Fibroblast of villous mesenchyme (primary cell): ENCODE data around the gene CMKLR1. TPM values are rescaled to one million over a fixed set of nuclear protein-coding genes. Genes with fewer than 3 reads are reported as not detected.

Experiments
- DNase-seq: peaks from one replicate; pipeline ENCODE4 v3.0.0-alpha.2; 2010; ENCODE audit warnings: low read depth
- H3K4me3 ChIP-seq: 2 replicates; pipeline ENCODE4 v1.5.1; 2011; ENCODE audit warnings: low read depth, mild to moderate bottlenecking, low read length
- CTCF ChIP-seq: IDR thresholded peaks from 2 replicates; pipeline ENCODE4 v1.5.1; 2012; ENCODE audit warnings: low read depth, mild to moderate bottlenecking, low read length; ENCODE audit not compliant: insufficient read depth
- total RNA-seq: library from RNA; depleted of rRNA; stranded (reverse); fragments of >200 nt; gene quantifications from 2 replicates; pipeline ENCODE4 v1.2.3, GENCODE V29; 2012

The CMKLR1 gene
- total RNA-seq, 1 donor, result 1.7 TPM

GRCh38 chr12:108311605-108312004 is 27.5 kb downstream of the CMKLR1 start:
- TF ChIP-seq CTCF, result no peak
- no peak for DNase-seq
- no peak overlapping the region for H3K4me3 ChIP-seq

GRCh38 chr12:108310489-108310888 is 28.6 kb downstream of the CMKLR1 start:
- TF ChIP-seq CTCF, result no peak

GRCh38 chr12:108309674-108310312 is 29.3 kb downstream of the CMKLR1 start:
- no peak overlapping the region for H3K4me3 ChIP-seq
- no peak for DNase-seq
- no peak for TF ChIP-seq CTCF

More at GRCh38 chr12:108310489-108310888, 28.6 kb downstream of the CMKLR1 start:
- H3K4me3 ChIP-seq, result no peak overlapping the region
- no peak for DNase-seq

GRCh38 chr12:108308395-108309085 is 30.6 kb downstream of the CMKLR1 start:
- H3K4me3 ChIP-seq, result no peak overlapping the region
- no peak for TF ChIP-seq CTCF
- DNase-seq, result peak; percentile 19

- peak; percentile 94 for DNase-seq
Observed at GRCh38 chr12:108307006-108307405, 32.1 kb downstream of the CMKLR1 start.

GRCh38 chr12:108306506-108306905 is 32.6 kb downstream of the CMKLR1 start:
- no peak overlapping the region for H3K4me3 ChIP-seq
- TF ChIP-seq CTCF, result no peak
- DNase-seq, result no peak

More at GRCh38 chr12:108307006-108307405, 32.1 kb downstream of the CMKLR1 start:
- no peak for TF ChIP-seq CTCF
- H3K4me3 ChIP-seq, result no peak overlapping the region

GRCh38 chr12:108305991-108306501 is 33.1 kb downstream of the CMKLR1 start:
- DNase-seq, result peak; percentile 41
- TF ChIP-seq CTCF, result no peak
- peak overlapping the region; percentile 13 for H3K4me3 ChIP-seq
